CD4-positive, alpha-beta T cell treated with Interleukin-4 for 1 hour (primary cell): Measurements from ENCODE around the gene MYCBPAP.

Experiments
- DNase-seq, 2 donors: peaks; one replicate each; pipeline ENCODE4 v3.0.0-alpha.2; 2020 to 2022

The MYCBPAP gene

GRCh38 chr17:50558941-50559614 lies 50.8 kb downstream of the MYCBPAP start:
- DNase-seq = no peak

- DNase-seq = peak in 1 of 2 donors; percentile 33
These were observed 51.5 kb downstream of the MYCBPAP start for GRCh38 chr17:50559674-50560184.

- DNase-seq = peak; percentile 89 to 90
These were observed 52.1 kb downstream of the MYCBPAP start, which contains the start of gene CACNA1G for GRCh38 chr17:50560185-50560824. Gene CACNA1G (plus strand): TSS chr17:50560715. CDS start chr17:50561460, 745 bp downstream.

- DNase-seq = no peak
These were observed 52.9 kb downstream of the MYCBPAP start for GRCh38 chr17:50560931-50561745.

- no peak for DNase-seq
These were observed 53.5 kb downstream of the MYCBPAP start for GRCh38 chr17:50561746-50562141.

GRCh38 chr17:50562242-50563091 lies 54.2 kb downstream of the MYCBPAP start:
- no peak for DNase-seq

- no peak for DNase-seq
These were observed 54.9 kb downstream of the MYCBPAP start for GRCh38 chr17:50563092-50563511.

- no peak for DNase-seq
These were observed 56.7 kb downstream of the MYCBPAP start for GRCh38 chr17:50564916-50565315.

- peak in 1 of 2 donors; percentile 39 for DNase-seq
These were observed 57.4 kb downstream of the MYCBPAP start for GRCh38 chr17:50565402-50566350.

- DNase-seq = no peak
These were observed 58.6 kb downstream of the MYCBPAP start for GRCh38 chr17:50566886-50567285.

- no peak for DNase-seq
These were observed 60.4 kb downstream of the MYCBPAP start for GRCh38 chr17:50568659-50569058.

- no peak for DNase-seq
These were observed 61.4 kb downstream of the MYCBPAP start for GRCh38 chr17:50569592-50569991.

GRCh38 chr17:50570032-50570431 lies 61.8 kb downstream of the MYCBPAP start:
- no peak for DNase-seq

- no peak for DNase-seq
These were observed 62.3 kb downstream of the MYCBPAP start for GRCh38 chr17:50570528-50570927.

- no peak for DNase-seq
These were observed 63.4 kb downstream of the MYCBPAP start for GRCh38 chr17:50571681-50572080.

- DNase-seq = no peak
These were observed 64.3 kb downstream of the MYCBPAP start for GRCh38 chr17:50572541-50572940.

GRCh38 chr17:50573866-50574611 lies 65.8 kb downstream of the MYCBPAP start:
- no peak for DNase-seq

GRCh38 chr17:50575581-50576210 lies 67.5 kb downstream of the MYCBPAP start:
- DNase-seq = no peak

- no peak for DNase-seq
These were observed 68.6 kb downstream of the MYCBPAP start for GRCh38 chr17:50576864-50577263.

- no peak for DNase-seq
These were observed 69.3 kb downstream of the MYCBPAP start for GRCh38 chr17:50577451-50577954.
